Neural progenitor cell (in vitro differentiated cells): Measurements from ENCODE around the gene SGCD.

Experiments used
- EZH2 ChIP-seq: fragments of 200-600 bp; sonication (generic); IDR thresholded peaks from 2 replicates; pipeline ENCODE4 v1.6.1; 2017; ENCODE audit warnings: antibody characterized with exemption, mild to moderate bottlenecking, moderate library complexity
- EZH2phosphoT487 ChIP-seq: fragments of 200-600 bp; sonication (generic); IDR thresholded peaks from 2 replicates; pipeline ENCODE4 v1.6.1; 2017; ENCODE audit warnings: antibody characterized with exemption
- TF ChIP-seq, protein P1 (sequence below): fragments of 200-600 bp; sonication (generic); IDR thresholded peaks from 2 replicates; pipeline ENCODE4 v1.5.1; 2017; ENCODE audit warnings: antibody characterized with exemption, mild to moderate bottlenecking

DNA sequence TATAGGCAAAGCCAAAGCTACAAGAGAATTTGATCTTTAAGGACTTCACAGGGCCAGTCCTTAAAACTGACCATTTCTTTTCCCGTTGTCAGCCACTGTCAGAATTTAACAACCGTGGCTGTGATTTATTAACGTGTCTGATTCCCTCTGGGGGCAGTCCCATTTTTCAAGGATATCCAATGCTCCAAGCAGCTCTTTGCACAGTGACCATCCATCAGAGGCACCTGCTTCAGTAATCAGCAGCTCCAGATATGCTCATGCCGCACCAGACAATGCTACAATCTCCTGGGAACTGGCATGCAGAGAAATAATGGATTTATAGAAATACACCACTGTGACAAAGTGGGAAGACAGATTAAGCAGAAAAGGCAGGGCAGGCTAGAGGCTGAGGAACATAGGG, 359.8 kb downstream of the SGCD start:
- TF ChIP-seq, protein P1, sequence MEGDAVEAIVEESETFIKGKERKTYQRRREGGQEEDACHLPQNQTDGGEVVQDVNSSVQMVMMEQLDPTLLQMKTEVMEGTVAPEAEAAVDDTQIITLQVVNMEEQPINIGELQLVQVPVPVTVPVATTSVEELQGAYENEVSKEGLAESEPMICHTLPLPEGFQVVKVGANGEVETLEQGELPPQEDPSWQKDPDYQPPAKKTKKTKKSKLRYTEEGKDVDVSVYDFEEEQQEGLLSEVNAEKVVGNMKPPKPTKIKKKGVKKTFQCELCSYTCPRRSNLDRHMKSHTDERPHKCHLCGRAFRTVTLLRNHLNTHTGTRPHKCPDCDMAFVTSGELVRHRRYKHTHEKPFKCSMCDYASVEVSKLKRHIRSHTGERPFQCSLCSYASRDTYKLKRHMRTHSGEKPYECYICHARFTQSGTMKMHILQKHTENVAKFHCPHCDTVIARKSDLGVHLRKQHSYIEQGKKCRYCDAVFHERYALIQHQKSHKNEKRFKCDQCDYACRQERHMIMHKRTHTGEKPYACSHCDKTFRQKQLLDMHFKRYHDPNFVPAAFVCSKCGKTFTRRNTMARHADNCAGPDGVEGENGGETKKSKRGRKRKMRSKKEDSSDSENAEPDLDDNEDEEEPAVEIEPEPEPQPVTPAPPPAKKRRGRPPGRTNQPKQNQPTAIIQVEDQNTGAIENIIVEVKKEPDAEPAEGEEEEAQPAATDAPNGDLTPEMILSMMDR, result no peak
- TF ChIP-seq EZH2phosphoT487 (no peak), EZH2 (no peak)
